ENCODE results near the gene KIAA0408.

Gene KIAA0408

DNA sequence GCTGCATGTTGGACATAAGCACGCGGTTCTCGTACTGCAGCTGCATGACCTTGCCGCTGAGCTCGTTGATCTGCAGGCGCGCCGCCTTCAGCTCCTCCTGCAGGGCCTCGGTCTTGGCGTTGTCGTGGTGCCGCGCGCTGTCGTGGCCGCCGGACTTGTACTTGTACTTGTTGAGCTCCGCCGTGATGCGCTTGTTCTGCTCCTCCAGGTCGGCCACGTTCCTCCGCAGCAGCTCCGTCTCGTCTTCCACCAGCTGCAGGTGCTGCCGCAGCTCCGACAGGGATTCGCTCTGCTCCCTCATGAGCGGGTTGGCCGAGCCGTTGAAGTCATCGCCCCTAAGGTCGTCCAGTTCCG, 16.6 kb upstream of the KIAA0408 start:
- H3K4me3 ChIP-seq (ENCODE audit: low read depth, low read length): no peak overlapping the region
- TF ChIP-seq, protein P1, sequence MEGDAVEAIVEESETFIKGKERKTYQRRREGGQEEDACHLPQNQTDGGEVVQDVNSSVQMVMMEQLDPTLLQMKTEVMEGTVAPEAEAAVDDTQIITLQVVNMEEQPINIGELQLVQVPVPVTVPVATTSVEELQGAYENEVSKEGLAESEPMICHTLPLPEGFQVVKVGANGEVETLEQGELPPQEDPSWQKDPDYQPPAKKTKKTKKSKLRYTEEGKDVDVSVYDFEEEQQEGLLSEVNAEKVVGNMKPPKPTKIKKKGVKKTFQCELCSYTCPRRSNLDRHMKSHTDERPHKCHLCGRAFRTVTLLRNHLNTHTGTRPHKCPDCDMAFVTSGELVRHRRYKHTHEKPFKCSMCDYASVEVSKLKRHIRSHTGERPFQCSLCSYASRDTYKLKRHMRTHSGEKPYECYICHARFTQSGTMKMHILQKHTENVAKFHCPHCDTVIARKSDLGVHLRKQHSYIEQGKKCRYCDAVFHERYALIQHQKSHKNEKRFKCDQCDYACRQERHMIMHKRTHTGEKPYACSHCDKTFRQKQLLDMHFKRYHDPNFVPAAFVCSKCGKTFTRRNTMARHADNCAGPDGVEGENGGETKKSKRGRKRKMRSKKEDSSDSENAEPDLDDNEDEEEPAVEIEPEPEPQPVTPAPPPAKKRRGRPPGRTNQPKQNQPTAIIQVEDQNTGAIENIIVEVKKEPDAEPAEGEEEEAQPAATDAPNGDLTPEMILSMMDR (IDR thresholded peaks at IDR 0.05; ENCODE audit: borderline replicate concordance, insufficient read depth, low read depth, low read length): no peak

GRCh38 chr6:127475135-127475822, 16.1 kb upstream of the KIAA0408 start:
- no peak overlapping the region for H3K4me3 ChIP-seq (ENCODE audit: low read depth, low read length)
- TF ChIP-seq, protein P1 (IDR thresholded peaks at IDR 0.05; ENCODE audit: borderline replicate concordance, insufficient read depth, low read depth, low read length): no peak

GRCh38 chr6:127471379-127472255, 12.4 kb upstream of the KIAA0408 start:
- H3K4me3 ChIP-seq (ENCODE audit: low read depth, low read length): no peak overlapping the region
- TF ChIP-seq, protein P1 (IDR thresholded peaks at IDR 0.05; ENCODE audit: borderline replicate concordance, insufficient read depth, low read depth, low read length): no peak

DNA sequence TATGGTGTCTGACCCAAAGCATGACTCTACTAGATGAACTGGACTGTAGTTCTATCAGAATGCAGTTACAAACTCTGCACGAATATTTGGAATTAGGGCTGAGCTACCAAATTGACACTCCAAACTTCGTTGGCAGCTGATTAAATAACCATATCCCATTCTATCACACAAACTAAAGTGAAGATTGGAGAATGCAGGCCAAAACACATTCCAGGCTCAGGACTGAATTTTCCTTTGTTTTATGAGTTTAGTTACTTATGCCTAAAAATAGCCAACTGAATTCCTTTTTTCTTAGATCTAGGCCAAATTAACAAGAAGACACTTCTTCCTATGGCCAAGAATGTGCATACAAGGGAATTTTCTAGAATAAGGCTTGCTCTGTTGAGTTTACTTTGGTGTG, 9.7 kb upstream of the KIAA0408 start:
- TF ChIP-seq, protein P1 (IDR thresholded peaks at IDR 0.05; ENCODE audit: borderline replicate concordance, insufficient read depth, low read depth, low read length): no peak
- H3K4me3 ChIP-seq (ENCODE audit: low read depth, low read length): no peak overlapping the region

GRCh38 chr6:127466416-127466815, 7.2 kb upstream of the KIAA0408 start:
- no peak overlapping the region for H3K4me3 ChIP-seq (ENCODE audit: low read depth, low read length)
- TF ChIP-seq, protein P1 (IDR thresholded peaks at IDR 0.05; ENCODE audit: borderline replicate concordance, insufficient read depth, low read depth, low read length): no peak

- TF ChIP-seq, protein P1 (IDR thresholded peaks at IDR 0.05; ENCODE audit: borderline replicate concordance, insufficient read depth, low read depth, low read length): peak; percentile 76
- H3K4me3 ChIP-seq (ENCODE audit: low read depth, low read length): no peak overlapping the region
These were observed 5.8 kb upstream of the KIAA0408 start for GRCh38 chr6:127464881-127465459.
